ENCODE results near the gene CARD19.

CARD19 gene

GRCh38 chr9:93053781-93054331, 42.2 kb upstream of the CARD19 start:
- TF ChIP-seq, protein P1, sequence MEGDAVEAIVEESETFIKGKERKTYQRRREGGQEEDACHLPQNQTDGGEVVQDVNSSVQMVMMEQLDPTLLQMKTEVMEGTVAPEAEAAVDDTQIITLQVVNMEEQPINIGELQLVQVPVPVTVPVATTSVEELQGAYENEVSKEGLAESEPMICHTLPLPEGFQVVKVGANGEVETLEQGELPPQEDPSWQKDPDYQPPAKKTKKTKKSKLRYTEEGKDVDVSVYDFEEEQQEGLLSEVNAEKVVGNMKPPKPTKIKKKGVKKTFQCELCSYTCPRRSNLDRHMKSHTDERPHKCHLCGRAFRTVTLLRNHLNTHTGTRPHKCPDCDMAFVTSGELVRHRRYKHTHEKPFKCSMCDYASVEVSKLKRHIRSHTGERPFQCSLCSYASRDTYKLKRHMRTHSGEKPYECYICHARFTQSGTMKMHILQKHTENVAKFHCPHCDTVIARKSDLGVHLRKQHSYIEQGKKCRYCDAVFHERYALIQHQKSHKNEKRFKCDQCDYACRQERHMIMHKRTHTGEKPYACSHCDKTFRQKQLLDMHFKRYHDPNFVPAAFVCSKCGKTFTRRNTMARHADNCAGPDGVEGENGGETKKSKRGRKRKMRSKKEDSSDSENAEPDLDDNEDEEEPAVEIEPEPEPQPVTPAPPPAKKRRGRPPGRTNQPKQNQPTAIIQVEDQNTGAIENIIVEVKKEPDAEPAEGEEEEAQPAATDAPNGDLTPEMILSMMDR (IDR thresholded peaks at IDR 0.05; ENCODE audit: insufficient read depth, low read depth, low read length, missing control alignments), result no peak
- H3K4me3 ChIP-seq (ENCODE audit: low read depth, low read length), result no peak overlapping the region
- no peak for DNase-seq (ENCODE audit: low read depth)

GRCh38 chr9:93054758-93055704, 41.0 kb upstream of the CARD19 start:
- TF ChIP-seq, protein P1 (IDR thresholded peaks at IDR 0.05; ENCODE audit: insufficient read depth, low read depth, low read length, missing control alignments), result no peak
- no peak for DNase-seq (ENCODE audit: low read depth)
- no peak overlapping the region for H3K4me3 ChIP-seq (ENCODE audit: low read depth, low read length)

- no peak for DNase-seq (ENCODE audit: low read depth)
- H3K4me3 ChIP-seq (ENCODE audit: low read depth, low read length), result no peak overlapping the region
- TF ChIP-seq, protein P1 (IDR thresholded peaks at IDR 0.05; ENCODE audit: insufficient read depth, low read depth, low read length, missing control alignments), result no peak
These were observed 38.8 kb upstream of the CARD19 start for GRCh38 chr9:93057042-93057702.

GRCh38 chr9:93057703-93058354, 38.2 kb upstream of the CARD19 start:
- H3K4me3 ChIP-seq (ENCODE audit: low read depth, low read length), result no peak overlapping the region
- no peak for DNase-seq (ENCODE audit: low read depth)
- TF ChIP-seq, protein P1 (IDR thresholded peaks at IDR 0.05; ENCODE audit: insufficient read depth, low read depth, low read length, missing control alignments), result no peak

DNA sequence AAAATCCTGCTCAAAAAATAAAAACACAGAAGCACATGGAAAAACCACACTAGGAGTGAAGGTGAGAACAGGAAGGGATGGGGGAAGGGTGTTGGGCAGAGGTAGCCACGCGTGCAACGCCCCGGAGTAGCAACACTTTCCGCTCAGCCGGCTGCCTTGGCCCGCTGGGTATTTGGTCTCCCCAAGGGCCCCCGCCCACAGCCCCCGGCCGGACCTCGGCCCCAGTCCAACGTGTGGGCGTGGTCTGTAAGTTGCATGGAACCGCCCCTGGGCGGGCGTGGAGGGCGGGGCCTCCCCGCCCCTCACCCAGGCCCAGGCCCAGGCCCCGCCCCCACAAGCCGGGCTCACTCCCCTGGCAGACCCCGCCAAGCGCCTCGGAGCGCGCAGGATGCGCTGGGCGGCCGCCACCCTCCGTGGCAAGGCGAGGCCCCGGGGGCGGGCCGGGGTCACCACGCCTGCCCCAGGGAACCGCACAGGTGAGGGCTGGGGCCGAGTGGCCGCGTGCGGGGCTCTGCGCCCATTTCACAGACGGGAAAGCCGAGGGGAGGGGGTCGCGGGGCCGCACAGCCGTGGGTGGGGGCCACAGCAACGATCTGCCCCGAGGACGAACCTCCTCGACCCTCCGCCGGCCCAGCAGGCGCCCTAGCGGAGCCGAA, 37.5 kb upstream of the CARD19 start, which contains the start of gene SUSD3:
Gene SUSD3, plus strand, starts transcription at position 347 of the 656 bp plus-strand sequence. Its CDS starts 42 bp downstream, at position 389.
- TF ChIP-seq, protein P1 (IDR thresholded peaks at IDR 0.05; ENCODE audit: insufficient read depth, low read depth, low read length, missing control alignments), result no peak
- DNase-seq (ENCODE audit: low read depth), result peak; percentile 90
- H3K4me3 ChIP-seq (ENCODE audit: low read depth, low read length), result peak within 1 kb of the TSS; percentile 64

Data from GM12865 (cell line).